GM23338 (cell line): ENCODE measurements around the gene GDF7.
"Not testable (repeated sequence)": the region's sequence is repeated elsewhere in the genome, so short reads cannot be mapped to it uniquely, and the experiment has no call there.

Source experiments
- CREB1 ChIP-seq: fragments of 250-450 bp; sonication (Bioruptor Pico); IDR thresholded peaks from 2 replicates; pipeline ENCODE4 v1.5.0; 2020; ENCODE audit warnings: low read depth, mild to moderate bottlenecking, moderate library complexity
- CTCF ChIP-seq, 2 experiments: fragments of 200-600 bp in 1 of 2; sonication (generic) in 1 of 2; conservative IDR thresholded peaks; 2 replicates each; pipeline versions ENCODE4 v1.5.1 to v1.6.1; 2016 to 2017; ENCODE audit warnings: antibody characterized with exemption in 2 of 2, low read depth in 2 of 2, mild to moderate bottlenecking in 2 of 2, moderate library complexity in 1 of 2
- EZH2 ChIP-seq: fragments of 200-600 bp; sonication (generic); IDR thresholded peaks from one replicate; pipeline ENCODE4 v1.8.0; 2017; ENCODE audit warnings: antibody characterized with exemption, mild to moderate bottlenecking, low read depth; ENCODE audit not compliant: unreplicated experiment

DNA sequence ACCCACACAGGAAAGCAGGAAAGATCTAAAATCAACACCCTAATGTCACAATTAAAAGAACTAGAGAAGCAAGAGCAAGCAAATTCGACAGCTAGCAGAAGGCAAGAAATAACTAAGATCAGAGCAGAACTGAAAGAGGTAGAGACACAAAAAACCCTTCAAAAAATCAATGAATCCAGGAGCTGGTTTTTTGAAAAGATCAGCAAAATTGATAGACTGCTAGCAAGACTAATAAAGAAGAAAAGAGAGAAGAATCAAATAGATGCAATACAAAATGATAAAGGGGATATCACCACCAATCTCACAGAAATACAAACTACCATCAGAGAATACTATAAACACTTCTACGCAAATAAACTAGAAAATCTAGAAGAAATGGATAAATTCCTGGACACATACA, 47.5 kb downstream of the GDF7 start:
- TF ChIP-seq CTCF (conservative IDR thresholded peaks at IDR 0.05; ENCODE audit: low read depth in 2 of 2); CREB1; EZH2: not testable (repeated sequence)
